ENCODE data around the gene ZNF512B.
A peak's percentile ranks its signal among the peaks of the same experiment; 100 is the strongest.
"Not testable (repeated sequence)": the region's sequence is repeated elsewhere in the genome, so short reads cannot be mapped to it uniquely, and the experiment has no call there.

The ZNF512B gene

DNA sequence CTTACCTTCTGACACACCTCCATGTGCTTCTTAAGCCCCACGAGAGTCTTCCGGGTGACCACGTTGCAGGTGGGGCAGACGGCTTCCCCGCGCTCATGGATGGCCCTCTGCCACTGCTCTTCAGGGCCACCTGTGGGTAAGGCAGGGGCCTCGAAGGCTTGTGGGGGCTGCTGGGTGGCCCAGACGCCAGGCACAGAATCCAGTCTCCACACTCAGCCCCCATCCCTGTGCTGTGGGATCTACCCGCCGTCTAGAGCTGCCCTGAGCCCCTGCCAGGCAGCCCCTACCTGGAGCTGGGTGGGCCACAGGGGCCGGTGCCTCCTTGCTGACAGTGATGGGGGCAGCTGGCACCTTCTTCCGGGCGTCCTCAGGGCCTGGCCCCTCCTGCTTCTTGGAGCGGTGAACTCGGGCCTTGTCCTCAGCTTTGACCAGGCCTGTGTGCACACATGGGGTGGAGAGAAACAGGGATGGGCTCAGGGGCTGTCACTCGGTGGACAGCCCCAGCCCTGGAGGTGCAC, 5.9 kb downstream of the ZNF512B start:
- no peak for DNase-seq (ENCODE audit: extremely low read depth in 1 of 2, low read depth in 1 of 2)

DNA sequence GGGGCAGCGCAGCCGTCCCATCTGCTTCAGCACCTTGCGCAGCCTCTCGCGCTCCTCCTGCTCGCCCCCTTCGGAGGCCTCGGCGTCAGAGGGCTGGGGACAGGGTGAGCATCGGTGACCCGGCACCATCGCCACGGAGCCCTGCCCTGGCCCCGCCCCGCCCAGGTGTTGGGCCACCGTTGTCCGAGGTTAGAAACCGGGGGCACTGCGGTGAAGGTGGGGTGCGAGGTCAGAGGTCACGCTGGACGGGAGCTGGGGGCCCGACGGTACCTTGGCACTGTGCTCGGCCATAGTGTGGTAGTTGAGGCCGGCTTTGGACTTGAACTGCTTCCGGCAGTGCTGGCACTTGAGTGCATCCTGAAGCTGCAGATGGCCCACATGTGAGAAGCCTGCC, 6.4 kb downstream of the ZNF512B start:
- no peak for DNase-seq (ENCODE audit: extremely low read depth in 1 of 2, low read depth in 1 of 2)

DNA sequence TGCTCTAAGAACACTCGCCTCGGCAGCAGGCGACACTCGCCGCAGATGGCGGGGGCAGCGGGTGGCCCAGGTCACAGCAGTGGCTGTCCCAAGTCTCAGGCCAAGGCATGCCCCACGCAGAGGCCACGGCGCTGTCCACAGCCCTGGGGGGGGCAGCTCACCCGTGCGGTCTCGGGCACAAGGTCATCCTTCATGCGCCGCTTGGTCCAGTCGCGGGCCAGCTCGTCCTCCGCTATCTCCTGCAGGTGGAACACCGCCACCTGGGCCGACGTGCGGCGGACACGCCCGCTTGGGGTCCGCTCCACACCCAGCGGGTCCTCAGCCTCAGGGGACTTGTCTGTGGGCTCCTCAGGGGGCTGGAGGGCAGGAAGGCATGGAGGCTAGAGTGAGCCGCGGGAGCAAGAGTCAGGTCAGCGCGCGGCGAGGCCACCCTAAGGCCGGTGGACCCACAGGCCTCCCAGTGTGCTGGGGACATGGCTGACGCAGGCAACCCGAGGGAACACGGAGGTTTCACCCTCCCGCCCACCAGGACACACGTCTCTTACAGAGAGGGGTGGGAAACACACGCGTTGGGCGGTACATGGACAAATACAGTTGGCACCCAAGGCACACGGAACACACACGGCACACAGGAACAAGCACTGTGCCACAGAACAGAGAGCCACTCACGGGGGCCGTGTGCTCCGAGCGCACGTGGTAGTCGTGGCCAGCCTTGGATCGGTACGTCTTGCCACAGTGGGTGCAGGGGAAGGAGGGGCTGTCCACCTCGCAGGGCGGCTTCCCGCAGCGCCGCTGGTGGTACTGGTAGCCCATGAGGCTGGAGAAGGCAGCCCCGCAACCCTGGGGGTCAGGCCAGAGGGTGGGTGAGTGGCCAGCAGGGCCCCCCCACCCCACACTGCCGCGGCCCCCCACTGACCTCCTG, 7.0 kb downstream of the ZNF512B start:
- no peak for DNase-seq (ENCODE audit: extremely low read depth in 1 of 2, low read depth in 1 of 2)

DNA sequence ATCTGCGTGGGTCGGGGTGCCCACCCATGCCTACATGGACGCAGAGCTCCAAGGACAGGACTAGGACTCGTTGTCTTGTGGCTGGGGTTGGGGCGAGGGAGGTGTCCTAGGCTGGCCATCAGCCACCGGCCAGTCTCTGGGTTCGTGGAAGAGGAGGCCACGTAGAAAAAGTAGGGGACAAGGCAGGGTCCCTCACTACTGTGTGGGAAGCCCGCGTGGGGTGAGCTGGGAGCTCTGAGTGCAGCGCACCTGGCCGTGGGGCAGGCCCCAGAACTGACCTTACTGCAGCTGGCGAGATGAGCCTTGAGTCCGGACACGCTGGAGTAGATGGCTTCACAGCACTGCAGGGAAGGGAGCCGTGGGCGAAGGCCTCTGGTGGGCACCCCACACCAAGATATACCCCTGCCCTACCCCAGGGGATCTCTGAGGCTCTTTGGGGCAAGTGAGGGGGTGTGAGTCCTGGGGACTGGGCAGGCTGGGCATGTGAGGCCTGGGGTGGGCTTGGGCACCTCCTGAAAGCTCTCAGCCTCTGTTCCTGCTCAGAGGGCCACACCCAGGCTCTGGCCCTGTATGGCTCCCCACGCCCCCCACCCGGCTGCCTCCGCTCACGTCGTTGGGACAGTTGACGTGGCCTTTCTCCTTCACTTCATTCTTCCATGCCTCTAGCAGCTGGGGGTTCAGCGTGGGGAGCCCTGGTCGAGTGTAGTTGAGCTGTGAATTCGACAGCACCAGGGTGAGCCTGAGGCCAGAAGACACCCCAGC, 7.9 kb downstream of the ZNF512B start:
- no peak for DNase-seq (ENCODE audit: extremely low read depth in 1 of 2, low read depth in 1 of 2)

DNA sequence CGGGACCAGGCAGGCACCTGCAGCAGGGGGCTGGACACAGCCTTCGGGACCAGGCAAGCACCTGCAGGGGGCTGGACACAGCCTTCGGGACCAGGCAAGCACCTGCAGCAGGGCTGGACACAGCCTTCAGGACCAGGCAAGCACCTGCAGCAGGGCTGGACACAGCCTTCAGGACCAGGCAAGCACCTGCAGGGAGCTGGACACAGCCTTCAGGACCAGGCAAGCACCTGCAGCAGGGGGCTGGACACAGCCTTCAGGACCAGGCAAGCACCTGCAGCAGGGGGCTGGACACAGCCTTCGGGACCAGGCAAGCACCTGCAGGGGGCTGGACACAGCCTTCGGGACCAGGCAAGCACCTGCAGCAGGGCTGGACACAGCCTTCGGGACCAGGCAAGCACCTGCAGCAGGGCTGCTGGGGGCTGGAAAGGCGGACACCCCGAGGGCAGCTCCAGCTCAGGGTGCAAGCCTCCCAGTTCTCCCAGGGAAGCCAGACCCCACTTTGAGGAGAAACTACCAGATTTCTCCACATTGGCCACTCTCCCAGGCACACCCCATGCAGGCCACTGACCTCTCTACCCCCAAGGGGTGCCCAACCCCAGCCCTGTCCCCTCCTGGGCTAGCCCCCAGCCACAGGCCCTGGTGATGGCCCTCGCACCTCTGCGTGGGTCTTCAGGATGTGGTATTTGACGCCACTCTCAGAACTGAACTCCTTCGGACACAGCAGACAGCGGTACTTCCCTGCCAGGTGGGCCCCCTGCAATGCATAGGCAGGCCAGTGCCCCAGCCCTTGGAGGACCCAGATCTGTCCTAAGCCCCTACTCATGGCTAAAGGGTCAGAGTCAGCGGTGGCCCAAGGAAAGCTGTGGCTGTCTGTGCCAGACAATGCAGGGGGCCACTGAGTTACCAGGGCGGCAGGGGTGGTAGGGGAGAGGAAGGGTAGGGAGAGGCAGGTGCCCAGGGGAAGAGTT, 8.8 kb downstream of the ZNF512B start:
- DNase-seq (ENCODE audit: extremely low read depth in 1 of 2, low read depth in 1 of 2): not testable (repeated sequence)

DNA sequence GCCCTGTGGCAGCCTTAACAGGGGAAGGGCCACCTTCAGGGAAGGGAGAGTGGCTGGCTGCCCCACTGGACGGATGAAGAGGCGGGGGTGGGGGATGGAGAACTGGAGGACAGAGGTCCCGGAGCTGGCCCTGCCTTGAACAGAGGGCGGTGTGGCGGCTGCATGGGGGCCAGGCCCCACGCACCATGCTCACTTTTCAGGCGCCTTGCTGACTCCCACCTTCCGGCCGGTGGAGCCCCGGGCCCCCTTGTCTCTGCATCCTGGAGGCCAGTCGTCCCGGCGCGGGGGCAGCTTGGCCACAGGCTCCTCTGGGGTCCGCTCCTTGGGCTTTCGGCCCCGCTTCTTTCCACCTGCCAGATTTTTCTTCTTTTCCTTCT, 10.0 kb downstream of the ZNF512B start:
- DNase-seq (ENCODE audit: extremely low read depth in 1 of 2, low read depth in 1 of 2): no peak

DNA sequence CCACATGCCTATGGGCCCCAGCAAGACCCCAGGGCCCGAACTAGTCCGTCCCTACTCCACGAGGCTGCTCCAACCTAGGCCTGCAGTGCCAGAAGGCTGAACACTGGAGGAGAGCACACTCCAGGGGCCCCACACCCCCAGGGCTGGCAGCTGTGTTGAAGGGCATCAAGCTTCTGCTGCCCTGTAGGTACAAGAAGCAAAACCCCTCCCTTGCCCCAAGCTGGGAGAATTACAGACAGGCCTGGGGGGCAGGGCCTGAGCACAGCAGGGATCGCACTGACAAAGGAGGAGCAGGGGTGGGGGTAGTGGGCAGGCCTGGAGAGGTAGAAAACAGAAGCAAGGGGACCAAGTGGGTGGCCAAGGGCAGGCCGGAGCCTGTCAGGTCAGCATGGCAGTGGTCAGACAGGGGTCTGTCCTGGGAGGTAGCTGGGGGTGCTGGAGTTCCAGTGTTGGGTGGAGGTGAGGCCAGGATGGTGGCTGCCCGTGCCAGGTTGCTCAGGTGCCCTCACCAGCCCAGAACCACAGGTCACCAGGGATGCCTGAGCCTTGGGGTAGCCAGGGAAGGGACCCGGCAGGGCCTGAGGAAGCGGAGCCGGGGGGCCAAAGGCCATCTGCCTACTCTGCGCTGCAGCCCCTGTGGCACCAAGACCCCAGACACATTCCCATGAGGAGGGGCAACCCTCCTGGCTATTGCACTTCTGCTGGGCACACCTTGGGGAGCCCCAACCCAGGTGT, 10.6 kb downstream of the ZNF512B start:
- DNase-seq (ENCODE audit: extremely low read depth in 1 of 2, low read depth in 1 of 2): no peak

DNA sequence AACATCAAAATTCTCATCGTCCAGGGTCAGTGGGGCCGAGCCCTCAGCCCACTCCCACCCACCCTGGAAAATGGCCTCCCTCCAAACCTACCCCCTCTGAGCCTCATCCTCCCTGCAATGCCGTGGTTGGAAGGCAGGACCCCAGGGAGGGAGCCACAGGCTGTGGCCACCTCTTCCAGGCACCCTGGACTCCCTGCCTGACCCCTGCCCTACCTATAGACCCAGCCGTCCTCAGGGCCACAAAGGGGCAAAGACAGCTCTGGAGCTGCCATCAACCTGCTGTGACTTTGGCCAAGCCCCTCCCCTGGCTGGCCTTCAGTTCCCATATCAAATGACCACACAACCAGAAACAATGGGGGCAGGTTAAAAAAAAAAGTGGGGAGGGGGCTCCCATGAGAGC, 11.3 kb downstream of the ZNF512B start:
- DNase-seq (ENCODE audit: extremely low read depth in 1 of 2, low read depth in 1 of 2): no peak

DNA sequence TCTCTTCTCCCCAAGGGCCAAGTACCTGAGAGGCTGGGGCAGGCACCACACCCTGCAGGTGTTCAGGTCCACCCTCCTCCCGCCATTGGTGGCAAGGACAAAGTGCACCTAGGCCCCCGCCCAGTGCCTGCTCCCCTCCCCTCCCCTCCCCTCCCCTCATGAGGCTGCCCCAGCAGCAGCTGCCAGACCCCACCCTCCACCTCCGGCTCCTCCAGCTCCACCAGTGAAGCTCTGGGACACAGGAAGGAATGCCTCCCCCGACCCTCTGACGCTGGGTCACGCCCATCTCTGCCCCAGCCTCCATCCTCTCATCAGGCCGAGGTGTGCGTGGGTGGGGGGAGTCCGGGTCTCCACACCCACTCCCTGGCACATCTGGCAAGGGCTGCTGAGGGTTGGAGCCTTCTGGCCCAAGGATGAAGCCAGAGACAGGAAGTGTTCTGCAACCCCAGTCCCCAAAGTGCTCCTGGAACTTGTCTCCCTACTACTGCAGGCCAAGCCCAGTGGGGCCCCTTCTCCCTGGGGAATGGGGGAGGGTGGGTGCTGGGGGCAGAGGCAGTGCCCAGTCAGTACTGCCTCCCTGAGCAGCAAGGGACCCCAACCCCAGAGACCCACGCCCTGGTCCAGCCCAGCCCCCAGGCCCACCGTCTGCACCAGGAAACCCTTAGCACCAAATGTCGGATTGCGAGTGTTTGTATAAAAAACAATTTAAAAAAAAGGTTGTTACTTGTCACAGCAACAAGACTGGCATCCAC, 11.9 kb downstream of the ZNF512B start:
- DNase-seq (ENCODE audit: extremely low read depth in 1 of 2, low read depth in 1 of 2): peak in 1 of 2 donors; percentile 46

DNA sequence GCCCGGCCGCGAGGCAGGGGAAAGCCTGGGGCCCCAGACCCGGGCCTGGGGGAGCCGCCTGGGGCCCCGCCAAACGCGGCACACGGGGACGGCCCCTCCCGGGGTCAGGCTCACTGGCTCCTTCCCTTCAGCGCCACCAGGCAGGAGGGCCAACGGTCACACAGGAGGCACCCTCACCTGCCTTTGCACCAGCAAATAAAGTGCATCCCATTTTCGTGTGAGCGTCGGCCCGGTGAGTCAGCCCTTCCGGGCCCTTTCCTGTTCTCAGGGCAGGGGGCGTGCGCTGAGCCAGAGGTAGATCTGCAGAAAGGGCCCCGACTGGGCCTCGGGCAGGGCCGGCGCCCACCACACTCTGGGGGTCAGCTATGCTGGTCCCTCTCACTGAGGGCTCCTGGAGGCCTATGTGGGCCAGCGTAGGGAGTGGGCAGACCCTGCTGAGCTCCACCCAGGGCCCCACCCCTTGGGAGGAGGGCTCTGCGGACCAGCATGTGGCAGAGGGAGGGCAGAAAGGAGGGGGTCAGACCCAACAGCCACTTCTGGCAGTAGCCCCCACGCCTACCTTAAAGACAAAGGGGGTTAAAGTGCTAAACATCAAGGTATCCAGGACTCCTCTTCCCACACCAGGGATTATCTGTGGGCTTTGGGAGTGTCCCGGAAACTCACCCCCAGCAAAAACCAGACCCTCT, 12.6 kb downstream of the ZNF512B start:
- peak in 1 of 2 donors; percentile 51 for DNase-seq (ENCODE audit: extremely low read depth in 1 of 2, low read depth in 1 of 2)

DNA sequence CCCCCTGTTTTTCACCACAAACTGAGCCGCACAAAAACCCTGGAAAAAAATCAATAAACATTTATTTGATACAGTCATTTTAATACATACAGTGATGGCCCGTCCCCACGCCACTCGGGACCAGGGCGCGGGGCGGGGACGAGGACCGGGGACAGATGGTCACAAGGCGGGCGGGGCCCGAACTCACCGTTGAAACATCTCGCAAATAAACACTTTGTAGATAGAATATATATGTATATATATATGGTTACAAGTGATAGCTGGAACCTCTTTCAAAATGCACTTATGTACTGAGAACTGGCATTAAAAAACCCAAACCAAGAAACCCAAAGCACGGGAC, 13.1 kb downstream of the ZNF512B start:
- DNase-seq (ENCODE audit: extremely low read depth in 1 of 2, low read depth in 1 of 2): no peak

DNA sequence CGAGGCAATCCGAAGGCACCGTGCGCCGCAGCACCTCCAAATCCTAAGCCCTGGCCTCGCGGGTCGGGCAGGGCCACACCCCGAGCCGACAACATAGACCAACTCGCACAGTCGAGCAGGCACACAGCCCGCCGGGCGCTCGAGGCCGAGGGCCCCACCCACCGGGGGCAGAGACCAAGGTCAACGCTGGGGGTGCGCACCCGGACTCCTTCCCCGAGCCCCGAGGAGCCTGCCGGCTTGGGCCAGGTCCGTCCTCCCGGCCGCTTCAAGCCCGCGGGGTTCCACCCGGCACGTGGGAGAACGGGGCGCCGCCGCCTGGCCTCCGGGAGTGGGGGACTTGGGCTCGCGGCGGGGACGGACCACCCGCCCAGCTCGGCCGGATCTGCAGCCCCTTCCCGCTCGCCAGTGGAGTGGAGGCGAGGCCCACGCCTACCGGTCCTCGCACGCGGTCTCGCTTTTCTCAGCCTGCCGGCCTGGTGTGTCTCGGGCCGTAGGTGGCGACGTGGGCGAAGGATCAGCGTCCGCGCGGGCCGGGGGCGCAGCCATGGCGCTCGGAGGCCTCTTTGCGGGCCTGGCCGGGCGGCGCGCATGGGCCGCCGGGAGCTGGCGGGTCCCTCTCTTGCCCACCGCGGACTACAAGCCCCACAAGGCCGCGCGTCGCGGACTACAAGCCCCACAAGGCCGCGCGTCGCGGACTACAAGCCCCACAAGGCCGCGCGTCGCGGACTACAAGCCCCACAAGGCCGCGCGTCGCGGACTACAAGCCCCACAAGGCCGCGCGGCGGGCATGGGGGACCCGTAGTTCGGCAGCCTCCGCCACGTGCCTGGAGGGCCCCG, 13.7 kb downstream of the ZNF512B start, which contains the start of gene UCKL1:
TSS of gene UCKL1 (minus strand) at position 590 of the 837 bp plus-strand sequence. CDS start at position 546, 44 bp downstream.
- peak; percentile 78 to 81 for DNase-seq (ENCODE audit: extremely low read depth in 1 of 2, low read depth in 1 of 2)

DNA sequence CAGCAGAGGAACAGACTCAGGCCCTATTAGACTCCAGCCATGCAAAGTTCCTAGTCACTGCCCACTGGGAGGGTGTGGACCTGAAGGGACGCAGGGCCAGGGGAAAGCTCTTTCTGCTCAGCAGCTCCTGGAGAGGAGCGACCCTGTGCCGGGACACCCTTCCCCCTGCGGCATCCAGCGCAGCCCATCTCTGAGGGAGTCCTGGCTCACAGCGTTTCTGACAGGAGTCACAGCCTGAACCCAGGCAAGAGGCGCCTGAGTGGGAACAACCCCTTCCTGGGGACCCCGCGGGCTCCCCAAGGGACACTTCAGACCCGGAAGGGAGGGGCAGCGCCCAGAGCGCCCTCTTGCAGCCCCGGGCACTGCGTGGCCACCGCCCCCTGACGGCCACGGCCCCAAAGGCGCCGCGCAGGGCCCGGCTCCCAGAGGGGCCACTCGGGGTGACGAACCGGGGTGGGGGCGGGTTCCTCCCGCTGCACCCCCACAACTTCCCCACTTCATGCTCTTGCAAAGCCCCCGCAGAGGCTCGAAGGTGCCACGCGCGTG, 14.4 kb downstream of the ZNF512B start:
- DNase-seq (ENCODE audit: extremely low read depth in 1 of 2, low read depth in 1 of 2): no peak

DNA sequence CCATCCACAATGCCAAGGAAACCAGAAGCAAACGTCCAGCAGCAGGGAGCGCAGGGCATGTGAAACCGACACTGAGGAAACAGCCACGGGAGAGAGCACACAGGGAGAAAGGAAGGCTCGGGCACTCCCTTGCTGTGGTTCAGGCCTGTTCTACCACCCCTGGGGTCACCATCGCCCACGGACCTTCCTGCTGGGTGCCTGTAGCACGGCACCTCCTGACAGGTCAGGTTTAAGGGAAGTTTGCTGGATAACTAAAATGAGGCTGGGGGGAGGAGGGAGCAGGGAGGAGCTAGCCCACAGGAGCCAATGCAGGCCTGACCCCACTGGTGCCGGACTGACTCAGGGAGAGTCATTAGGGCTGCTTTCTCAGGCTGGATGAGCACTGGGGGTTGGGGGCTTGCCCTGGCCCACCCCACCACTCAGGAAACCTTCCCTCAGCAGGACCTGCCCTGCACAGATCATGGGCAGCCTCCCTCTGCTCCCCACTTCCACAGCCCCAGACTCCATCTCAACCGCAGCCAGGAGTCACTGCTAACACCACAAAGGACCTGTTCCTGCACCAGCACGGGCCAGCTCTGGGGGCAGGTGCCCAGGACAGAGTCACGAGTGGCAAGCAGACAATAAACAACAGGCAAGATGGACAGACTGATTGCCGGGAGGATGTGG, 15.8 kb downstream of the ZNF512B start:
- no peak for DNase-seq (ENCODE audit: extremely low read depth in 1 of 2, low read depth in 1 of 2)

DNA sequence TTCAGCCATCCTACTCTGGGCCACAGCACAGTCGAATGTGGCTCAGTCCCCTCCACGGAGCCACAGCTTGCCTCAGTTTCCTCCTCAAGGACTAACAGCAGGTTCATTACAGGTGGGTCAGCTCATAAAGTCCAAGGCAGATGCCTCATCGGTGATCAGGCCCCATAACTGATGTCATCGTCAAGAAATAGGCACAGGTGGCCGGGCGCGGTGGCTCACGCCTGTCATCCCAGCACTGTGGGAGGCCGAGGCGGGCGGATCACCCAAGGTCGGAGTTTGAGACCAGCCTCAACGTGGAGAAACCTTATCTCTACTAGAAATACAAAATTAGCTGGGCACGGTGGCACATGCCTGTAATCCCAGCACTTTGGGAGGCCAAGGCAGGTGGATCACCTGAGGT, 17.0 kb downstream of the ZNF512B start:
- no peak for DNase-seq (ENCODE audit: extremely low read depth in 1 of 2, low read depth in 1 of 2)

DNA sequence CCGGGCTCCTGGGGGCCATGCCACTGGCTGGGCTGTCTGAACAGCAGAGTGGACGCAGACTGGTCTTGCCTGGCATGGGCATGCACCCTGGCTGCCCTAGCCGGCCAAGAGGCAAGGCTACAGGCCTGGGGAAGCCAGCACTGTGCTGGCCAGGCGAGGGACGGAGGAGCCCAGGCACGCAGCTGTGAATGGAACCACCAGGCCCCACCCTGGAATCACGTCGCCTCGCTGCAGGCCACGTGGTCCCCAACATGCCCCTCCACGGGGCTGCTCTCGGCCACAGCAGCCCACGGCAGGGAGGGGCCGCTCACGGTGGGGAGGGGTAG, 17.6 kb downstream of the ZNF512B start:
- DNase-seq (ENCODE audit: extremely low read depth in 1 of 2, low read depth in 1 of 2): no peak

Data from stimulated activated CD8-positive, alpha-beta memory T cell treated with anti-CD3 and anti-CD28 coated beads, Interleukin-7, amount 100 ng/mL, for 48 hours (primary cell).